MCF 10A (cell line): ENCODE measurements around the gene CHD8. TPM values are rescaled to one million over a fixed set of nuclear protein-coding genes. Genes with fewer than 3 reads are reported as not detected.

Experiments
- BruUV-seq: library from RNA; stranded (reverse); fragments of 400-500 nt; replicated peaks from 2 replicates; lab custom pipeline; 2021; lab: Mats Ljungman, UMichigan
- CTCF ChIA-PET: fragments of 300-600 bp; sonication (Branson Sonifier 250); formaldehyde crosslinking; extraction: SDS; loops from one replicate; lab custom pipeline; 2021; ENCODE audit warnings: antibody characterized with exemption, inconsistent platforms; lab: Yijun Ruan, JAX
- POLR2A ChIA-PET: fragments of 300-600, 350-650 bp; sonication (Branson Sonifier 250); formaldehyde crosslinking; extraction: SDS; loops from one replicate; lab custom pipeline; 2020; ENCODE audit warnings: antibody characterized with exemption, inconsistent platforms; lab: Yijun Ruan, JAX
- DNase-seq: peaks from one replicate; pipeline ENCODE4 v3.0.0-alpha.2; 2018; ENCODE audit not compliant: unreplicated experiment
- H3K27ac Mint-ChIP-seq: one replicate; pipeline ENCODE4 v1.8.0; 2022; ENCODE audit warnings: mild to moderate bottlenecking, low read depth, mixed read lengths; ENCODE audit not compliant: unreplicated experiment
- H3K27me3 Mint-ChIP-seq: one replicate; pipeline ENCODE4 v1.8.0; 2022; ENCODE audit warnings: mixed read lengths; ENCODE audit not compliant: insufficient read depth, unreplicated experiment
- H3K36me3 Mint-ChIP-seq: one replicate; pipeline ENCODE4 v1.8.0; 2022; ENCODE audit warnings: mild to moderate bottlenecking, moderate library complexity, mixed read lengths; ENCODE audit not compliant: insufficient read depth, unreplicated experiment
- H3K4me1 Mint-ChIP-seq: one replicate; pipeline ENCODE4 v1.8.0; 2022; ENCODE audit warnings: mixed read lengths; ENCODE audit not compliant: insufficient read depth, unreplicated experiment
- H3K4me3 Mint-ChIP-seq: one replicate; pipeline ENCODE4 v1.8.0; 2022; ENCODE audit warnings: mild to moderate bottlenecking, moderate library complexity, mixed read lengths; ENCODE audit not compliant: unreplicated experiment
- H3K9me3 Mint-ChIP-seq: one replicate; pipeline ENCODE4 v1.8.0; 2022; ENCODE audit warnings: mixed read lengths; ENCODE audit not compliant: unreplicated experiment
- CTCF ChIP-seq: fragments of 200-600 bp; IDR thresholded peaks from one replicate; pipeline ENCODE4 v1.8.0; 2022; ENCODE audit warnings: antibody characterized with exemption, mild to moderate bottlenecking; ENCODE audit not compliant: unreplicated experiment
- intact Hi-C: fragments of 100-400 bp; cut with micrococcal nuclease; formaldehyde crosslinking; loops from 2 replicates; pipeline ENCODE4 v1.14.1; 2022
- total RNA-seq: library from RNA; stranded (reverse); gene quantifications from 2 replicates; pipeline ENCODE4 v1.2.3, GENCODE V29; 2022

Gene CHD8
- total RNA-seq, 1 experiment from 2014 or later, result 70.7 TPM

- no TSS peak for BruUV-seq
- ChIA-PET CTCF (interaction anchor here (0.6 to 6.4 kb wide), 11 partner anchors 11 to 406 kb away, joined by 3 to 57 read pairs (median 4); partner anchors contain the start of gene CHD8), POLR2A (interaction anchor here (0.8 to 4.6 kb wide), 16 partner anchors 10 to 210 kb away, joined by 3 to 73 read pairs (median 8); partner anchors contain the start of genes CHD8 and METTL3)
- no peaks in the 10 kb centered on the region for H3K27me3 Mint-ChIP-seq
- no peaks in the 10 kb centered on the region for H3K4me1 Mint-ChIP-seq
- TF ChIP-seq CTCF, result no peak
- H3K9me3 Mint-ChIP-seq, result no peaks in the 10 kb centered on the region
- peak; percentile 86 for DNase-seq
- intact Hi-C loops, result loop anchor here (5.0 kb wide), 1 partner anchor 81 kb away; no protein-coding TSS in a partner anchor
- H3K27ac Mint-ChIP-seq, result peak overlapping the region; percentile 98
- peak overlapping the region; percentile 87 for H3K4me3 Mint-ChIP-seq
- peaks cover 24% of the 10 kb centered on the region for H3K36me3 Mint-ChIP-seq
Measured at GRCh38 chr14:21476523-21476924, 20.6 kb upstream of the CHD8 start.

- no peak for TF ChIP-seq CTCF
- TSS peak; percentile 68 for BruUV-seq
- Mint-ChIP-seq H3K27ac (peak overlapping the region; percentile 98), H3K9me3 (no peaks in the 10 kb centered on the region), H3K4me3 (peak overlapping the region; percentile 87), H3K4me1 (no peaks in the 10 kb centered on the region), H3K36me3 (peaks cover 22% of the 10 kb centered on the region), H3K27me3 (no peaks in the 10 kb centered on the region)
- DNase-seq, result no peak
- intact Hi-C loops, result loop anchor here (5.0 kb wide), 1 partner anchor 81 kb away; no protein-coding TSS in a partner anchor
- POLR2A ChIA-PET, result interaction anchor here (0.6 to 4.6 kb wide), 12 partner anchors 9 to 209 kb away, joined by 3 to 73 read pairs (median 8); partner anchors contain the start of genes CHD8 and METTL3
- CTCF ChIA-PET, result interaction anchor here (0.6 to 6.4 kb wide), 11 partner anchors 10 to 405 kb away, joined by 3 to 57 read pairs (median 4); partner anchors contain the start of gene CHD8
Measured at GRCh38 chr14:21475767-21476522, 20.0 kb upstream of the CHD8 start.

DNA sequence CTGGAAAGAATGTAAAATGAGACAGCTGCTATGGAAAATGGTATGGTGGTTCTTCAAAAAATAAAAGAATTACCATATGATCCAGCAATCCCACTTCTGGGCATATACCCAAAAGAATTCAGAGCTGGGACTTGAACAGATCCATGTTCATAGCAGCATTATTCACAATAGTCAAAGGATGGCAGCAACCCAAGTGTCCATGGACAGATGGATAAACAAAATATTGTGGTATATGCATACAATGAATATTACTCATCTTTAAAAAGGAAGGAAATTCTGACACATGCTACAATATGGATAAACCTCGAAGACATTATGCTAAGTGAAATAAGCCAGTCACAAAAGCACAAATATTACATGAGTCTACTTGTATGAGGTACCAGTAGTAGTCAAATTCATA is 11.7 kb upstream of the CHD8 start:
- no peaks in the 10 kb centered on the region for H3K9me3 Mint-ChIP-seq
- no peaks in the 10 kb centered on the region for H3K4me1 Mint-ChIP-seq
- no peaks in the 10 kb centered on the region for H3K27me3 Mint-ChIP-seq
- no peak overlapping the region for H3K4me3 Mint-ChIP-seq
- CTCF ChIA-PET, result interaction anchor here (4.2 kb wide), 1 partner anchor 11 kb away, joined by 38 read pairs; the partner anchor contains the start of gene CHD8
- POLR2A ChIA-PET, result interaction anchor here (1.0 kb wide), 1 partner anchor 13 kb away, joined by 3 read pairs; no protein-coding TSS in a partner anchor
- DNase-seq, result peak; percentile 49
- TF ChIP-seq CTCF, result no peak
- BruUV-seq, result no TSS peak
- intact Hi-C loops, result no loop called here
- H3K36me3 Mint-ChIP-seq, result peaks cover 48% of the 10 kb centered on the region
- no peak overlapping the region for H3K27ac Mint-ChIP-seq

GRCh38 chr14:21455592-21455911 is 371 bp downstream of the CHD8 start:
- no peaks in the 10 kb centered on the region for H3K9me3 Mint-ChIP-seq
- ChIA-PET POLR2A (interaction anchor here (0.7 to 7.0 kb wide), 20 partner anchors 10 to 187 kb away, joined by 3 to 138 read pairs (median 7); partner anchors contain the start of genes METTL3, RAB2B, SUPT16H and TOX4), CTCF (interaction anchor here (0.7 to 6.4 kb wide), 20 partner anchors 11 to 1073 kb away, joined by 3 to 60 read pairs (median 4); partner anchors contain the start of genes RAB2B and TOX4)
- H3K4me1 Mint-ChIP-seq, result peaks cover 16% of the 10 kb centered on the region
- no peak for DNase-seq
- intact Hi-C loops, result loop anchor here (1.0 to 10.0 kb wide), 4 partner anchors 19 to 221 kb away; partner anchors contain the start of gene SUPT16H
- H3K4me3 Mint-ChIP-seq, result peak overlapping the region; percentile 92
- H3K27ac Mint-ChIP-seq, result peak overlapping the region; percentile 98
- H3K27me3 Mint-ChIP-seq, result no peaks in the 10 kb centered on the region
- peaks cover 14% of the 10 kb centered on the region for H3K36me3 Mint-ChIP-seq
- TF ChIP-seq CTCF, result no peak
- BruUV-seq, result TSS peak; percentile 51
